CD14-positive monocyte (primary cell): ENCODE results near the gene MAML3. TPM values are rescaled to one million over a fixed set of nuclear protein-coding genes. Genes with fewer than 3 reads are reported as not detected.
A peak's percentile ranks its signal among the peaks of the same experiment; 100 is the strongest.

Source experiments
- DNase-seq, 3 donors: peaks; one replicate each; pipeline ENCODE4 v3.0.0-alpha.2; 2011 to 2022
- H2AFZ ChIP-seq: 2 replicates; pipeline ENCODE4 v1.6.0; 2012; ENCODE audit warnings: mild to moderate bottlenecking, low read depth, low read length, inconsistent platforms; ENCODE audit not compliant: insufficient read depth, poor library complexity, severe bottlenecking
- H3K27ac ChIP-seq, 2 donors: 1 replicate in 1 of 2; 2 replicates in 1 of 2; pipeline ENCODE4 v1.5.1; 2012 to 2013; ENCODE audit warnings: low read length in 2 of 2, control low read depth in 1 of 2, inconsistent platforms in 1 of 2, low read depth in 1 of 2, mild to moderate bottlenecking in 1 of 2
- H3K27me3 ChIP-seq, 2 donors: one replicate each; pipeline versions ENCODE4 v1.6.0 to v1.6.1; 2011 to 2013; ENCODE audit warnings: low read length in 2 of 2; ENCODE audit not compliant: control insufficient read depth in 2 of 2, insufficient read depth in 2 of 2
- H3K36me3 ChIP-seq, 2 donors: replicated peaks in 1 of 2; 1 replicate in 1 of 2; 2 replicates in 1 of 2; pipeline versions ENCODE4 v1.5.1 to v1.6.1; 2012 to 2013; ENCODE audit warnings: low read length in 2 of 2, control low read depth in 1 of 2, inconsistent platforms in 1 of 2, mild to moderate bottlenecking in 1 of 2; ENCODE audit not compliant: insufficient read depth in 2 of 2, control insufficient read depth in 1 of 2
- H3K4me1 ChIP-seq, 2 donors: 1 replicate in 1 of 2; 2 replicates in 1 of 2; pipeline versions ENCODE4 v1.5.1 to v1.6.1; 2012 to 2013; ENCODE audit warnings: low read length in 2 of 2, control low read depth in 1 of 2, inconsistent platforms in 1 of 2, mild to moderate bottlenecking in 1 of 2, moderate library complexity in 1 of 2; ENCODE audit not compliant: insufficient read depth in 2 of 2, control insufficient read depth in 1 of 2
- H3K4me2 ChIP-seq: replicated peaks from 2 replicates; pipeline ENCODE3; 2012; ENCODE audit warnings: low read length, moderate library complexity, mild to moderate bottlenecking; ENCODE audit not compliant: poor library complexity, severe bottlenecking; ENCODE audit errors: extremely low read depth
- H3K4me3 ChIP-seq, 3 experiments: fragments of 200-600 bp in 1 of 3; sonication (generic) in 1 of 3; replicated peaks in 1 of 3; 1 replicate in 2 of 3; 2 replicates in 1 of 3; pipeline ENCODE4 v1.5.1; 2011 to 2013; ENCODE audit warnings: low read length in 3 of 3, mild to moderate bottlenecking in 3 of 3, control low read depth in 2 of 3, low read depth in 2 of 3, inconsistent platforms in 1 of 3, moderate library complexity in 1 of 3
- H3K79me2 ChIP-seq: 2 replicates; pipeline ENCODE4 v1.6.0; 2012; ENCODE audit warnings: mild to moderate bottlenecking, control low read depth, inconsistent platforms, low read length, moderate library complexity; ENCODE audit not compliant: insufficient read depth
- H3K9ac ChIP-seq: 2 replicates; pipeline ENCODE4 v1.6.0; 2017; ENCODE audit warnings: low read length, mild to moderate bottlenecking; ENCODE audit not compliant: insufficient read depth, poor library complexity, severe bottlenecking
- H3K9me3 ChIP-seq, 2 donors: replicated peaks in 1 of 2; 1 replicate in 1 of 2; 2 replicates in 1 of 2; pipeline versions ENCODE4 v1.5.1 to v1.6.1; 2012 to 2013; ENCODE audit warnings: low read length in 2 of 2, control low read depth in 1 of 2; ENCODE audit not compliant: control insufficient read depth in 1 of 2, insufficient read depth in 1 of 2
- H4K20me1 ChIP-seq: 2 replicates; pipeline ENCODE4 v1.6.0; 2012; ENCODE audit warnings: mild to moderate bottlenecking, low read length, control low read depth, moderate library complexity; ENCODE audit not compliant: insufficient read depth
- H3K27ac Mint-ChIP-seq, 7 donors: one replicate each; pipeline ENCODE4 v1.8.0; 2020; ENCODE audit warnings: mild to moderate bottlenecking in 7 of 7, mixed read lengths in 7 of 7, moderate library complexity in 6 of 7, inconsistent platforms in 2 of 7
- H3K27me3 Mint-ChIP-seq, 3 donors: one replicate each; pipeline ENCODE4 v1.8.0; 2021 to 2022; ENCODE audit warnings: low read depth in 3 of 3, mild to moderate bottlenecking in 3 of 3, mixed read lengths in 3 of 3, moderate library complexity in 3 of 3, inconsistent platforms in 1 of 3
- H3K36me3 Mint-ChIP-seq, 2 donors: one replicate each; pipeline ENCODE4 v1.8.0; 2020; ENCODE audit warnings: mixed read lengths in 2 of 2, inconsistent platforms in 1 of 2, mild to moderate bottlenecking in 1 of 2
- H3K4me1 Mint-ChIP-seq: one replicate; pipeline ENCODE4 v1.8.0; 2020; ENCODE audit warnings: mild to moderate bottlenecking, mixed read lengths
- H3K4me3 Mint-ChIP-seq, 2 donors: one replicate each; pipeline ENCODE4 v1.8.0; 2020; ENCODE audit warnings: mild to moderate bottlenecking in 2 of 2, mixed read lengths in 2 of 2, moderate library complexity in 1 of 2
- H3K9me3 Mint-ChIP-seq, 7 donors: one replicate each; pipeline ENCODE4 v1.8.0; 2020 to 2022; ENCODE audit warnings: mixed read lengths in 7 of 7, mild to moderate bottlenecking in 6 of 7, moderate library complexity in 6 of 7, inconsistent platforms in 2 of 7
- CTCF ChIP-seq: fragments of 200-600 bp; IDR thresholded peaks from one replicate; pipeline ENCODE4 v1.8.0; 2022; ENCODE audit warnings: antibody characterized with exemption, mild to moderate bottlenecking
- WGBS: methylation state at CpG from one replicate; pipeline ENCODE4 v1.1.5; 2013; ENCODE audit warnings: missing lambda C conversion rate; ENCODE audit not compliant: insufficient coverage; 5-methylcytosine and 5-hydroxymethylcytosine counted together
- intact Hi-C, 2 donors: fragments of 100-400 bp; cut with micrococcal nuclease; formaldehyde crosslinking; loops; one replicate each; pipeline versions ENCODE4 v1.15.0 to v1.15.1; 2023
- polyA plus RNA-seq, 3 donors: library from polyadenylated mRNA; depleted of rRNA in 1 of 3; unstranded in 2 of 3; stranded (reverse) in 1 of 3; fragments of 300-500 nt in 2 of 3; fragments of >200 nt in 1 of 3; fragmentation: Illumina TruSeq in 2 of 3; gene quantifications; 1 replicate in 2 of 3; 2 replicates in 1 of 3; pipeline ENCODE4 v1.2.3, GENCODE V29; 2012 to 2021

Gene MAML3
- polyA plus RNA-seq, 3 donors = 1.5 to 6.5 (median 2.3) TPM

DNA sequence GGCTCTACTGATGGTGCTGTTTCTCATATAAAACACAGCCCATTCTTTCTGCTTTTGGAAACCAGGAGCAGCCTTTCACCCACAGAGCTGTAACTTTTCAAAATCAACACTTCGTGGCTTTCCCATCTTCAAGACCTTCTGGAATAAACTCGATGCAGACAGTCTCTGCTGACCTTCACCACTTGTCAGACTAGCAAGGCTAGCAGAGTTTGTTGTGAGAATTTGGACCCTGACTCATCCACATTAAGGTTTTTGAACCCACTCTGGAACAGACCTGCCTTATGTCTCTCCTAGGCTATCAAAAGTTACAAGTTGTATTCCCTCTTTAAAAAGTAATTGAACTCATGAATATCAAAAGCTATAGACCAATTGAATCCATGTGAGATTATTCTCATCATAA lies 88.6 kb downstream of the MAML3 start:
- Mint-ChIP-seq H3K27ac (peak overlapping the region in 1 of 7 donors; percentile 50), H3K27me3 (no peaks in the 10 kb centered on the region), H3K9me3 (no peaks in the 10 kb centered on the region), H3K36me3 (no peaks in the 10 kb centered on the region), H3K4me1 (peaks cover 21% of the 10 kb centered on the region), H3K4me3 (no peak overlapping the region)
- H4K20me1 ChIP-seq = no peaks in the 10 kb centered on the region
- no peak overlapping the region for H3K4me3 ChIP-seq
- H2AFZ ChIP-seq = no peak overlapping the region
- DNase-seq = no peak
- H3K27ac ChIP-seq = no peak overlapping the region
- H3K36me3 ChIP-seq = no peaks in the 10 kb centered on the region
- TF ChIP-seq CTCF = no peak
- H3K27me3 ChIP-seq = no peaks in the 10 kb centered on the region
- no peaks in the 10 kb centered on the region for H3K9me3 ChIP-seq
- H3K4me1 ChIP-seq = peaks cover 17 to 23% of the 10 kb centered on the region in 2 donors
- H3K79me2 ChIP-seq = peaks cover 9% of the 10 kb centered on the region
- intact Hi-C loops = no loop called here
- H3K9ac ChIP-seq = no peak overlapping the region
- no peak overlapping the region for H3K4me2 ChIP-seq
- WGBS = 100% methylated on average over 2 of the region's 2 CpGs

- Mint-ChIP-seq H3K9me3 (no peaks in the 10 kb centered on the region), H3K27me3 (no peaks in the 10 kb centered on the region), H3K36me3 (no peaks in the 10 kb centered on the region), H3K4me3 (no peak overlapping the region), H3K27ac (no peak overlapping the region), H3K4me1 (peaks cover 13% of the 10 kb centered on the region)
- H3K79me2 ChIP-seq = peaks cover 18% of the 10 kb centered on the region
- no peaks in the 10 kb centered on the region for H3K27me3 ChIP-seq
- H3K27ac ChIP-seq = no peak overlapping the region
- no peaks in the 10 kb centered on the region for H3K36me3 ChIP-seq
- peaks cover 14 to 15% of the 10 kb centered on the region in 2 donors for H3K4me1 ChIP-seq
- intact Hi-C loops = no loop called here
- no CpG with 5 or more reads among the region's 3 CpGs for WGBS
- no peak overlapping the region for H2AFZ ChIP-seq
- no peak for TF ChIP-seq CTCF
- no peaks in the 10 kb centered on the region for H4K20me1 ChIP-seq
- H3K4me2 ChIP-seq = no peak overlapping the region
- no peak for DNase-seq
- no peak overlapping the region for H3K9ac ChIP-seq
- H3K4me3 ChIP-seq = no peak overlapping the region
- H3K9me3 ChIP-seq = no peaks in the 10 kb centered on the region
These were observed 92.2 kb downstream of the MAML3 start for GRCh38 chr4:140061659-140062289.
